ENCODE data around the gene ECM2. TPM values are rescaled to one million over a fixed set of nuclear protein-coding genes. Genes with fewer than 3 reads are reported as not detected.

ECM2 gene
- total and polyA plus RNA-seq, 2 of the 13 experiments (the other 11 are each of a cell fraction or from before 2014, with no cell fraction given): 0.37 TPM; not detected in 1

DNA sequence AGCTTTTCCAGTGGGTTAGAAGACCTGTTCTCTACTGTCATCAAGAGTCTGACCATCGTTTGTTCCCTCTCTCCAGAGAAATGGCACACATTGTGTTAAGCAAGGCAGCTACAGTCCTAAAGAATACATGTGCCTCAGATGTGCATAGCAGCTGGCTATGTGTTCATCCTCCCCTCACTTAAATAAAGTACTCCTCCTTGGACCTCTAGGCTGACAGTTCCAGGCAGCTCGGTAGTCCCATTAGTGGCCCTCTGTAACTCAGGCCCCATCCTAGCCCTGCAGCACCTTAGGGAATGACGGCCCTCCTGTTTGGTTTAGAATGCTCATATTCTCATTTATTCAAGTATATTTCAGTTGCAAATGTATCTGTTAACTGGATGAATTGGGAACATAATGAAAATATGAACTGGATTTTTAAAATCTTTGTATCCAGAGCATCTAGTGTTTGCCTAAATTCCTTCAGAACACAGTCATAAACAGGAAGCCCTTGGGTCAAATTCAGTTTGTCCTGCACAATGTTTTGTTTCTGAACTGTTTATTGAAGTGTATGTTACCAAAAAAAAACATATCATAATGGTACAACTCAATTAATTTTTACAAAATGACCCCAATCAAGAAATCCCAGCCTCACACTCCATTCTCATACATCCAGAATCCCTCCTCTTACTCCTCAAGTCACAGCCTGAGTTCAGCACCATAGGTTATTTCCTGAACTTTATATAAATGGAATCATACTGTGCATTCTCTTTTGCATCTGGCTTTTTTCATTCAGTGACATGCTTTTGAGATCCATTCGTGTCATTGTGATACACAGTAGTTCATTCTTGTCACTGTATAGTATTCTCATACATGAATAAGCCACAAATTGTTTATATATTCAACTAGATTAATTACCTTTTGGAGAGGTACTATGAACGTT, 51.9 kb downstream of the ECM2 start (continued):
- TF ChIP-seq YEATS2 (CRISPR knock-in tag; IDR thresholded peaks at IDR 0.05; ENCODE audit: borderline replicate concordance) (no peak), ETV6 (CRISPR knock-in tag; conservative IDR thresholded peaks at IDR 0.05) (no peak), SP4 (CRISPR knock-in tag; IDR thresholded peaks at IDR 0.05) (no peak), SOX5 (CRISPR knock-in tag; IDR thresholded peaks at IDR 0.05; ENCODE audit: borderline replicate concordance) (no peak), SIN3B (IDR thresholded peaks at IDR 0.05; ENCODE audit: low read length) (no peak)
- TF ChIP-seq, protein P1, sequence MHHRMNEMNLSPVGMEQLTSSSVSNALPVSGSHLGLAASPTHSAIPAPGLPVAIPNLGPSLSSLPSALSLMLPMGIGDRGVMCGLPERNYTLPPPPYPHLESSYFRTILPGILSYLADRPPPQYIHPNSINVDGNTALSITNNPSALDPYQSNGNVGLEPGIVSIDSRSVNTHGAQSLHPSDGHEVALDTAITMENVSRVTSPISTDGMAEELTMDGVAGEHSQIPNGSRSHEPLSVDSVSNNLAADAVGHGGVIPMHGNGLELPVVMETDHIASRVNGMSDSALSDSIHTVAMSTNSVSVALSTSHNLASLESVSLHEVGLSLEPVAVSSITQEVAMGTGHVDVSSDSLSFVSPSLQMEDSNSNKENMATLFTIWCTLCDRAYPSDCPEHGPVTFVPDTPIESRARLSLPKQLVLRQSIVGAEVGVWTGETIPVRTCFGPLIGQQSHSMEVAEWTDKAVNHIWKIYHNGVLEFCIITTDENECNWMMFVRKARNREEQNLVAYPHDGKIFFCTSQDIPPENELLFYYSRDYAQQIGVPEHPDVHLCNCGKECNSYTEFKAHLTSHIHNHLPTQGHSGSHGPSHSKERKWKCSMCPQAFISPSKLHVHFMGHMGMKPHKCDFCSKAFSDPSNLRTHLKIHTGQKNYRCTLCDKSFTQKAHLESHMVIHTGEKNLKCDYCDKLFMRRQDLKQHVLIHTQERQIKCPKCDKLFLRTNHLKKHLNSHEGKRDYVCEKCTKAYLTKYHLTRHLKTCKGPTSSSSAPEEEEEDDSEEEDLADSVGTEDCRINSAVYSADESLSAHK (CRISPR knock-in tag; IDR thresholded peaks at IDR 0.05; ENCODE audit: borderline replicate concordance): no peak
- TF ChIP-seq, protein P2, sequence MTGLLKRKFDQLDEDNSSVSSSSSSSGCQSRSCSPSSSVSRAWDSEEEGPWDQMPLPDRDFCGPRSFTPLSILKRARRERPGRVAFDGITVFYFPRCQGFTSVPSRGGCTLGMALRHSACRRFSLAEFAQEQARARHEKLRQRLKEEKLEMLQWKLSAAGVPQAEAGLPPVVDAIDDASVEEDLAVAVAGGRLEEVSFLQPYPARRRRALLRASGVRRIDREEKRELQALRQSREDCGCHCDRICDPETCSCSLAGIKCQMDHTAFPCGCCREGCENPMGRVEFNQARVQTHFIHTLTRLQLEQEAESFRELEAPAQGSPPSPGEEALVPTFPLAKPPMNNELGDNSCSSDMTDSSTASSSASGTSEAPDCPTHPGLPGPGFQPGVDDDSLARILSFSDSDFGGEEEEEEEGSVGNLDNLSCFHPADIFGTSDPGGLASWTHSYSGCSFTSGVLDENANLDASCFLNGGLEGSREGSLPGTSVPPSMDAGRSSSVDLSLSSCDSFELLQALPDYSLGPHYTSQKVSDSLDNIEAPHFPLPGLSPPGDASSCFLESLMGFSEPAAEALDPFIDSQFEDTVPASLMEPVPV (CRISPR knock-in tag; IDR thresholded peaks at IDR 0.05): no peak

- ATAC-seq: no peak
- FAIRE-seq: no peak
- H4K20me1 ChIP-seq (ENCODE audit: insufficient read depth, low read length): no peaks in the 10 kb centered on the region
- no peaks in the 10 kb centered on the region for H3K9me3 ChIP-seq (ENCODE audit: low read length)
- H3K27me3 ChIP-seq (ENCODE audit: control insufficient read depth in 1 of 2, insufficient read depth in 2 of 2, low read length in 2 of 2): no peaks in the 10 kb centered on the region
- no peaks in the 10 kb centered on the region for H3K36me3 ChIP-seq (replicated peaks in 1 of 2; ENCODE audit: control insufficient read depth in 1 of 2, insufficient read depth in 2 of 2, low read length in 2 of 2)
- H3K4me3 ChIP-seq (replicated peaks in 1 of 3; ENCODE audit: insufficient read depth in 1 of 3, low read depth in 2 of 3, low read length in 3 of 3): no peak overlapping the region
- H3K79me2 ChIP-seq (ENCODE audit: insufficient read depth, low read length): no peaks in the 10 kb centered on the region
- intact Hi-C loops (cut with micrococcal nuclease; ENCODE audit: unreplicated experiment): no loop called here
- peaks cover 13% of the 10 kb centered on the region for H3K4me1 ChIP-seq (ENCODE audit: insufficient read depth, low read length)
- ChIA-PET CTCF (ENCODE audit: low intra/inter-chr PET ratio, low total read pairs) (interaction anchor here (0.6 kb wide), 1 partner anchor 1114 kb away, joined by 3 read pairs; no protein-coding TSS in a partner anchor), POLR2A (no interaction called here)
- H2AFZ ChIP-seq (ENCODE audit: low read length): no peak overlapping the region
- no peak overlapping the region for H3K27ac ChIP-seq (ENCODE audit: extremely low read length, insufficient read depth, low read length)
- in situ Hi-C loops (cut with HindIII; ENCODE audit: extremely low pct_ligation_motif_present, low pct_unique_long_range_greater_than_20kb): no loop called here
- no peak overlapping the region for H3K9ac ChIP-seq (ENCODE audit: insufficient read depth, low read depth, low read length)
- BruUV-seq (replicated peaks): no TSS peak
- DNase-seq (ENCODE audit: low spot score): no peak
- no peak overlapping the region for H3K4me2 ChIP-seq (ENCODE audit: low read depth, low read length)
- TF ChIP-seq USF2 (IDR thresholded peaks at IDR 0.05; ENCODE audit: low read depth, low read length) (no peak), USF2 (CRISPR knock-in tag; IDR thresholded peaks at IDR 0.05; ENCODE audit: borderline replicate concordance) (no peak), TFDP2 (CRISPR knock-in tag; IDR thresholded peaks at IDR 0.05) (no peak), ZBTB38 (CRISPR knock-in tag; IDR thresholded peaks at IDR 0.05) (no peak), ATF4 (CRISPR knock-in tag; IDR thresholded peaks at IDR 0.05) (no peak), CHCHD3 (CRISPR knock-in tag; IDR thresholded peaks at IDR 0.05) (no peak), SMYD3 (CRISPR knock-in tag; IDR thresholded peaks at IDR 0.05) (no peak)
Measured at GRCh38 chr9:92482805-92483204, 53.0 kb downstream of the ECM2 start.

Data from HepG2 (cell line).